Upper lobe of left lung (tissue), 6 donors: ENCODE measurements around the gene SIPA1. TPM values are rescaled to one million over a fixed set of nuclear protein-coding genes. Genes with fewer than 3 reads are reported as not detected.

ENCODE experiments used
- ATAC-seq, 2 donors: fragments of 200-7000 bp; cut with Tn5 transposase; one replicate each; pipeline ENCODE4 v1.9.1; 2022; ENCODE audit warnings: mild to moderate bottlenecking in 2 of 2, moderate library complexity in 2 of 2; ENCODE audit not compliant: low FRiP score in 2 of 2
- DNase-seq, 2 donors: peaks; one replicate each; pipeline ENCODE4 v3.0.0-alpha.2; 2019 to 2020
- H3K27ac ChIP-seq, 4 donors: fragments of 200-600 bp; sonication (generic); one replicate each; pipeline ENCODE4 v1.5.1; 2016 to 2019
- H3K27me3 ChIP-seq, 4 donors: fragments of 200-600 bp; sonication (generic); one replicate each; pipeline ENCODE4 v1.5.1; 2017 to 2019
- H3K36me3 ChIP-seq, 4 donors: fragments of 200-600 bp; sonication (generic); one replicate each; pipeline ENCODE4 v1.5.1; 2016 to 2019
- H3K4me1 ChIP-seq, 4 donors: fragments of 200-600 bp; sonication (generic); one replicate each; pipeline ENCODE4 v1.5.1; 2018 to 2019
- H3K4me3 ChIP-seq, 4 donors: fragments of 200-600 bp; sonication (generic); one replicate each; pipeline ENCODE4 v1.5.1; 2017 to 2019; ENCODE audit warnings: mild to moderate bottlenecking in 2 of 4, moderate library complexity in 1 of 4
- H3K9me3 ChIP-seq, 4 donors: fragments of 200-600 bp; sonication (generic); one replicate each; pipeline ENCODE4 v1.5.1; 2018 to 2019
- EP300 ChIP-seq, 4 donors: sonication (generic); formaldehyde crosslinking; IDR thresholded peaks; one replicate each; pipeline ENCODE4 v1.5.1; 2017; ENCODE audit warnings: antibody characterized with exemption in 4 of 4, control low read depth in 2 of 4
- POLR2A ChIP-seq, 4 donors: fragments of 450-650 bp; IDR thresholded peaks; one replicate each; pipeline ENCODE4 v1.5.1; 2016 to 2017; ENCODE audit warnings: antibody characterized with exemption in 4 of 4, mild to moderate bottlenecking in 2 of 4
- POLR2AphosphoS5 ChIP-seq, 2 donors: sonication (generic); formaldehyde crosslinking; IDR thresholded peaks; one replicate each; pipeline ENCODE4 v1.5.1; 2017; ENCODE audit warnings: antibody characterized with exemption in 2 of 2
- WGBS, 2 donors: methylation state at CpG; one replicate each; pipeline ENCODE4 v1.1.5; 2017 to 2018; 5-methylcytosine and 5-hydroxymethylcytosine counted together
- total RNA-seq, 6 donors: library from RNA; depleted of rRNA in 4 of 6; stranded (reverse); fragments of >200 nt in 4 of 6; gene quantifications; one replicate each; pipeline versions ENCODE4 v1.1.0 to v1.2.1, GENCODE V29; 2016 to 2021
- TF ChIP-seq, protein P1 (sequence below), 6 experiments: fragments of 450-650 bp in 4 of 6; fragments of 200-600 bp in 2 of 6; sonication (generic) in 2 of 6; IDR thresholded peaks; one replicate each; pipeline ENCODE4 v1.5.1; 2016 to 2019; ENCODE audit warnings: antibody characterized with exemption in 6 of 6
- donor health status: DM: no; HTN: no; CAD: no; lungs with moderate emphysema.
- donor health status: DM: no; HTN: yes; CAD: no; lungs with severe emphysema.

SIPA1 gene
- total RNA-seq, 6 donors from 2014 or later, result 42.7 to 137 (median 74.9) TPM

- 90 to 94% methylated on average over 10 to 37 of the region's 37 CpGs for WGBS, 2 donors
- Histone ChIP-seq H3K4me3 (peak overlapping the region in 3 of 4 donors; percentile 15 to 37 (median 30)), H3K27ac (peak overlapping the region; percentile 44 to 95 (median 57)), H3K9me3 (no peaks in the 10 kb centered on the region), H3K27me3 (no peaks in the 10 kb centered on the region), H3K36me3 (peaks cover 17 to 77% (median 52%) of the 10 kb centered on the region in 4 donors), H3K4me1 (peaks cover 59 to 69% (median 61%) of the 10 kb centered on the region in 4 donors)
- ATAC-seq (no peak), DNase-seq (peak in 1 of 2 donors; percentile 74)
- TF ChIP-seq POLR2AphosphoS5 (IDR thresholded peaks at IDR 0.05) (no peak), POLR2A (IDR thresholded peaks at IDR 0.05) (no peak), EP300 (IDR thresholded peaks at IDR 0.05) (no peak)
- TF ChIP-seq, protein P1, sequence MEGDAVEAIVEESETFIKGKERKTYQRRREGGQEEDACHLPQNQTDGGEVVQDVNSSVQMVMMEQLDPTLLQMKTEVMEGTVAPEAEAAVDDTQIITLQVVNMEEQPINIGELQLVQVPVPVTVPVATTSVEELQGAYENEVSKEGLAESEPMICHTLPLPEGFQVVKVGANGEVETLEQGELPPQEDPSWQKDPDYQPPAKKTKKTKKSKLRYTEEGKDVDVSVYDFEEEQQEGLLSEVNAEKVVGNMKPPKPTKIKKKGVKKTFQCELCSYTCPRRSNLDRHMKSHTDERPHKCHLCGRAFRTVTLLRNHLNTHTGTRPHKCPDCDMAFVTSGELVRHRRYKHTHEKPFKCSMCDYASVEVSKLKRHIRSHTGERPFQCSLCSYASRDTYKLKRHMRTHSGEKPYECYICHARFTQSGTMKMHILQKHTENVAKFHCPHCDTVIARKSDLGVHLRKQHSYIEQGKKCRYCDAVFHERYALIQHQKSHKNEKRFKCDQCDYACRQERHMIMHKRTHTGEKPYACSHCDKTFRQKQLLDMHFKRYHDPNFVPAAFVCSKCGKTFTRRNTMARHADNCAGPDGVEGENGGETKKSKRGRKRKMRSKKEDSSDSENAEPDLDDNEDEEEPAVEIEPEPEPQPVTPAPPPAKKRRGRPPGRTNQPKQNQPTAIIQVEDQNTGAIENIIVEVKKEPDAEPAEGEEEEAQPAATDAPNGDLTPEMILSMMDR (IDR thresholded peaks at IDR 0.05), result no peak
Measured at GRCh38 chr11:65607614-65608426, 30.1 kb upstream of the SIPA1 start.

GRCh38 chr11:65609229-65609628, 28.7 kb upstream of the SIPA1 start:
- 49 to 56% methylated on average over 3 of the region's 3 CpGs for WGBS, 2 donors
- ATAC-seq (no peak), DNase-seq (no peak)
- H3K27me3 ChIP-seq, result no peaks in the 10 kb centered on the region
- no peaks in the 10 kb centered on the region for H3K9me3 ChIP-seq
- H3K36me3 ChIP-seq, result peaks cover 16 to 65% (median 39%) of the 10 kb centered on the region in 4 donors
- peak overlapping the region; percentile 94 to 96 (median 95) for H3K27ac ChIP-seq
- H3K4me3 ChIP-seq, result no peak overlapping the region
- TF ChIP-seq POLR2AphosphoS5 (IDR thresholded peaks at IDR 0.05) (no peak), EP300 (IDR thresholded peaks at IDR 0.05) (no peak), POLR2A (IDR thresholded peaks at IDR 0.05) (no peak)
- TF ChIP-seq, protein P1 (IDR thresholded peaks at IDR 0.05), result no peak
- peaks cover 65 to 77% (median 70%) of the 10 kb centered on the region in 4 donors for H3K4me1 ChIP-seq

DNA sequence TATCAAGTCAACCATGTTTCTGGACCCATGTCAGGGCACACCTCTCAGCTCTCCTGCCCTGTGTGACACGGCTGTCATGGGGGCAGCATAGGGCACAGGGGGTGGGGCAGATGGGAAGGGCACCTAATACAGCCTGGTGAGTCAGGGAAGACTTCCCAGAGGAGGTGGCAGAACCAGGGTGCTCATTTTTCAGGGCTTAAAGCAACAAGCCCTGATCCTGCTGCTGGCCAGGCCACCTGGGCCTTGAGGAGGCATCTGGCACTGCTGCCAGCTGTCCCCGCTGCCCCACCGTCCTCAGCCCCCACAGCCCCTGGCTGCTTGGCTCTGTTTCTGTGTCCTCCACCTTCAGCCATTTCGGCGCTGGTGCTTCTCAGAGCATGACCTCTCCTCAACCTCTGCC, 28.2 kb upstream of the SIPA1 start:
- peak overlapping the region in 1 of 4 donors; percentile 99 for H3K4me3 ChIP-seq
- WGBS, 2 donors, result 64 to 85% methylated on average over 4 to 5 of the region's 5 CpGs
- no peaks in the 10 kb centered on the region for H3K27me3 ChIP-seq
- H3K27ac ChIP-seq, result peak overlapping the region; percentile 94 to 96 (median 95)
- DNase-seq (no peak), ATAC-seq (no peak)
- H3K9me3 ChIP-seq, result no peaks in the 10 kb centered on the region
- peaks cover 12 to 61% (median 35%) of the 10 kb centered on the region in 4 donors for H3K36me3 ChIP-seq
- TF ChIP-seq POLR2A (IDR thresholded peaks at IDR 0.05) (no peak), EP300 (IDR thresholded peaks at IDR 0.05) (no peak), POLR2AphosphoS5 (IDR thresholded peaks at IDR 0.05) (no peak)
- TF ChIP-seq, protein P1 (IDR thresholded peaks at IDR 0.05), result no peak
- peaks cover 65 to 77% (median 70%) of the 10 kb centered on the region in 4 donors for H3K4me1 ChIP-seq

- peak overlapping the region in 3 of 4 donors; percentile 94 to 100 (median 99) for H3K4me3 ChIP-seq
- no peaks in the 10 kb centered on the region for H3K27me3 ChIP-seq
- WGBS, 2 donors, result 41 to 54% methylated on average over 6 of the region's 6 CpGs
- peaks cover 5 to 53% (median 27%) of the 10 kb centered on the region in 4 donors for H3K36me3 ChIP-seq
- TF ChIP-seq EP300 (IDR thresholded peaks at IDR 0.05) (no peak), POLR2A (IDR thresholded peaks at IDR 0.05) (no peak)
- ATAC-seq (no peak), DNase-seq (no peak)
- H3K27ac ChIP-seq, result peak overlapping the region; percentile 94 to 96 (median 95)
- H3K4me1 ChIP-seq, result peaks cover 65 to 77% (median 70%) of the 10 kb centered on the region in 4 donors
- no peaks in the 10 kb centered on the region for H3K9me3 ChIP-seq
Measured at GRCh38 chr11:65610404-65610803, 27.5 kb upstream of the SIPA1 start.

GRCh38 chr11:65611028-65611757, 26.7 kb upstream of the SIPA1 start:
- H3K27me3 ChIP-seq, result no peaks in the 10 kb centered on the region
- H3K4me3 ChIP-seq, result peak overlapping the region; percentile 15 to 100 (median 96)
- ATAC-seq (no peak), DNase-seq (peak in 1 of 2 donors; percentile 80)
- no peaks in the 10 kb centered on the region for H3K9me3 ChIP-seq
- 40 to 42% methylated on average over 9 to 10 of the region's 10 CpGs for WGBS, 2 donors
- H3K4me1 ChIP-seq, result peaks cover 60 to 73% (median 69%) of the 10 kb centered on the region in 4 donors
- H3K36me3 ChIP-seq, result peaks cover 0 to 45% (median 22%) of the 10 kb centered on the region in 4 donors
- H3K27ac ChIP-seq, result peak overlapping the region; percentile 94 to 96 (median 95)
- TF ChIP-seq, protein P1 (IDR thresholded peaks at IDR 0.05), result no peak
- TF ChIP-seq POLR2AphosphoS5 (IDR thresholded peaks at IDR 0.05), result peak; percentile 42 to 62
